Caco-2 (cell line): ENCODE results near the gene STRIT1. TPM values are rescaled to one million over a fixed set of nuclear protein-coding genes. Genes with fewer than 3 reads are reported as not detected.
"Not testable (repeated sequence)": the region's sequence is repeated elsewhere in the genome, so short reads cannot be mapped to it uniquely, and the experiment has no call there.

Experiments
- BruUV-seq: library from RNA; stranded (reverse); fragments of 400-500 nt; replicated peaks from 2 replicates; lab custom pipeline; 2021; lab: Mats Ljungman, UMichigan
- CTCF ChIA-PET: fragments of 300-600 bp; sonication (Branson Sonifier 250); formaldehyde crosslinking; loops from one replicate; lab custom pipeline; 2022; ENCODE audit warnings: antibody characterized with exemption; lab: Charles Lee
- POLR2A ChIA-PET: fragments of 300-600 bp; sonication (Branson Sonifier 250); formaldehyde crosslinking; loops from one replicate; lab custom pipeline; 2022; ENCODE audit warnings: antibody characterized with exemption; lab: Charles Lee
- DNase-seq, 2 experiments: peaks; one replicate each; pipeline versions ENCODE4 v3.0.0 to v3.0.0-alpha.2; 2020 to 2022
- H3K27me3 ChIP-seq: replicated peaks from 2 replicates; pipeline ENCODE4 v1.6.0; 2011; ENCODE audit warnings: low read length; ENCODE audit not compliant: control insufficient read depth, insufficient read depth
- H3K36me3 ChIP-seq: 2 replicates; pipeline ENCODE4 v1.5.1; 2011; ENCODE audit warnings: low read length; ENCODE audit not compliant: control insufficient read depth, insufficient read depth
- H3K4me1 ChIP-seq: fragments of 250-450 bp; sonication (Bioruptor Pico); 2 replicates; pipeline ENCODE4 v1.5.1; 2020; ENCODE audit warnings: mild to moderate bottlenecking
- H3K4me3 ChIP-seq: 2 replicates; pipeline ENCODE4 v1.5.1; 2011; ENCODE audit warnings: low read depth, mild to moderate bottlenecking, control low read depth, low read length
- H3K9me3 ChIP-seq: fragments of 250-450 bp; sonication (Bioruptor Pico); 2 replicates; pipeline ENCODE4 v1.5.1; 2020; ENCODE audit warnings: mild to moderate bottlenecking, moderate library complexity
- H3K27ac Mint-ChIP-seq: one replicate; pipeline ENCODE4 v1.8.0; 2022; ENCODE audit warnings: mixed read lengths; ENCODE audit not compliant: unreplicated experiment
- H3K27me3 Mint-ChIP-seq: one replicate; pipeline ENCODE4 v1.8.0; 2022; ENCODE audit warnings: mixed read lengths; ENCODE audit not compliant: insufficient read depth, unreplicated experiment
- H3K36me3 Mint-ChIP-seq: one replicate; pipeline ENCODE4 v1.8.0; 2022; ENCODE audit warnings: mild to moderate bottlenecking, mixed read lengths; ENCODE audit not compliant: insufficient read depth, unreplicated experiment
- H3K4me1 Mint-ChIP-seq: one replicate; pipeline ENCODE4 v1.8.0; 2022; ENCODE audit warnings: low read depth, mixed read lengths; ENCODE audit not compliant: unreplicated experiment
- H3K4me3 Mint-ChIP-seq: one replicate; pipeline ENCODE4 v1.8.0; 2022; ENCODE audit warnings: mild to moderate bottlenecking, moderate library complexity, mixed read lengths; ENCODE audit not compliant: unreplicated experiment
- H3K9me3 Mint-ChIP-seq: one replicate; pipeline ENCODE4 v1.8.0; 2022; ENCODE audit warnings: mixed read lengths; ENCODE audit not compliant: unreplicated experiment
- intact Hi-C: fragments of 100-400 bp; cut with micrococcal nuclease; formaldehyde crosslinking; loops from one replicate; pipeline ENCODE4 v1.10.0; 2022; ENCODE audit not compliant: unreplicated experiment
- total RNA-seq: library from RNA; stranded (reverse); gene quantifications from 2 replicates; pipeline ENCODE4 v1.2.3, GENCODE V29; 2022
- TF ChIP-seq, protein P1 (sequence below), 2 experiments: fragments of 200-600 bp in 1 of 2; IDR thresholded peaks; 1 replicate in 1 of 2; 2 replicates in 1 of 2; pipeline versions ENCODE4 v1.5.1 to v1.8.0; 2011 to 2022; ENCODE audit warnings: antibody characterized with exemption in 1 of 2, control low read depth in 1 of 2, inconsistent platforms in 1 of 2, low read depth in 1 of 2, low read length in 1 of 2, mild to moderate bottlenecking in 1 of 2, moderate library complexity in 1 of 2; ENCODE audit not compliant: insufficient read depth in 1 of 2, severe bottlenecking in 1 of 2, unreplicated experiment in 1 of 2

Gene STRIT1
- total RNA-seq, 1 experiment from 2014 or later: not detected

DNA sequence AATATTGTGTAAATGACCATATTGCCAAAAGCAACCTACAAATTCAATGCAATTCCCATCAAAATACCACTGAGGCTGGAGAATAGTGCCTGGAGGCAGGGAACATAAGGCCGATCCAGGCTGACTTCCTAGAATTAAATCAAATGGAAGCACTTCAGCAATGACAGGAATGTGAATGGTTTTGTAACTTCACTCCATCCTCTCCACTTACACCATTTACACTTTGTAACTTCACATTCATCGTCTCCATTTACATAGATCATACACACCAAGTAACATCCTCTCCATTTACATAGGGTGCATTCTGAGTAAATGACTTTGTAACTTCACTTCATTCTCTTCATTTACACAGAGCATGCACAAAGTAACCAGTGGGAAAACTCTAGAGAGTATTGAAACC lies 11.6 kb downstream of the STRIT1 start:
- POLR2A ChIA-PET: no interaction called here
- no peak overlapping the region for H3K4me3 ChIP-seq
- Mint-ChIP-seq H3K27ac (no peak overlapping the region), H3K4me3 (no peak overlapping the region), H3K27me3 (peaks cover 8% of the 10 kb centered on the region), H3K9me3 (peaks cover 13% of the 10 kb centered on the region), H3K36me3 (no peaks in the 10 kb centered on the region), H3K4me1 (no peaks in the 10 kb centered on the region)
- H3K27me3 ChIP-seq: no peaks in the 10 kb centered on the region
- CTCF ChIA-PET: no interaction called here
- TF ChIP-seq, protein P1, sequence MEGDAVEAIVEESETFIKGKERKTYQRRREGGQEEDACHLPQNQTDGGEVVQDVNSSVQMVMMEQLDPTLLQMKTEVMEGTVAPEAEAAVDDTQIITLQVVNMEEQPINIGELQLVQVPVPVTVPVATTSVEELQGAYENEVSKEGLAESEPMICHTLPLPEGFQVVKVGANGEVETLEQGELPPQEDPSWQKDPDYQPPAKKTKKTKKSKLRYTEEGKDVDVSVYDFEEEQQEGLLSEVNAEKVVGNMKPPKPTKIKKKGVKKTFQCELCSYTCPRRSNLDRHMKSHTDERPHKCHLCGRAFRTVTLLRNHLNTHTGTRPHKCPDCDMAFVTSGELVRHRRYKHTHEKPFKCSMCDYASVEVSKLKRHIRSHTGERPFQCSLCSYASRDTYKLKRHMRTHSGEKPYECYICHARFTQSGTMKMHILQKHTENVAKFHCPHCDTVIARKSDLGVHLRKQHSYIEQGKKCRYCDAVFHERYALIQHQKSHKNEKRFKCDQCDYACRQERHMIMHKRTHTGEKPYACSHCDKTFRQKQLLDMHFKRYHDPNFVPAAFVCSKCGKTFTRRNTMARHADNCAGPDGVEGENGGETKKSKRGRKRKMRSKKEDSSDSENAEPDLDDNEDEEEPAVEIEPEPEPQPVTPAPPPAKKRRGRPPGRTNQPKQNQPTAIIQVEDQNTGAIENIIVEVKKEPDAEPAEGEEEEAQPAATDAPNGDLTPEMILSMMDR (IDR thresholded peaks at IDR 0.05; ENCODE audit: insufficient read depth in 1 of 2, low read depth in 1 of 2, low read length in 1 of 2, severe bottlenecking in 1 of 2, unreplicated experiment in 1 of 2): no peak
- H3K36me3 ChIP-seq: no peaks in the 10 kb centered on the region
- DNase-seq: no peak
- H3K4me1 ChIP-seq: no peaks in the 10 kb centered on the region; the same call in 1 of the 2 replicates
- intact Hi-C loops: no loop called here
- no TSS peak for BruUV-seq
- H3K9me3 ChIP-seq: no peaks in the 10 kb centered on the region

DNA sequence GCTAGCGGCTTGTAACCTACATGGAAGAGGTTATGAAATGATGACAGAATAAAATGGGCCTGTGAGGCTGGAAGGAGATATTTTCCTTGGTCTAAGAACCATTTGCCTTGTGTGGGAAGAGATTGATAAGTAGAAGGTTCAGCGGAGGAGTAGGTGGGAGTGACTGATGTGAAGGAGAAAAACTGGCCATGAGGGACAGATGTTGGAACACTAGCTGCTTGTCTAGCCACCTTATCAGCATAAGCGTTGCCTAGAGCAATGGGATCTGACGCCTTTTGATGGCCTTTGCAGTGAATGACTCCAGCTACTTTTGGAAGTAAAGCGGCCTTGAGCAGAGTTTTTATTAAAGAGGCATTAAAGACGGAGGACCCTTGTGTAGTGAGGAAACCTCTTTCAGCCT lies 17.4 kb downstream of the STRIT1 start:
- H3K4me1 Mint-ChIP-seq, H3K27me3 Mint-ChIP-seq, intact Hi-C loops, H3K27me3 ChIP-seq, H3K27ac Mint-ChIP-seq, H3K36me3 ChIP-seq, H3K36me3 Mint-ChIP-seq, H3K4me3 ChIP-seq, H3K4me1 ChIP-seq, CTCF ChIA-PET, POLR2A ChIA-PET, BruUV-seq, H3K4me3 Mint-ChIP-seq, H3K9me3 ChIP-seq, DNase-seq: not testable (repeated sequence)
- H3K9me3 Mint-ChIP-seq: peaks cover 13% of the 10 kb centered on the region

DNA sequence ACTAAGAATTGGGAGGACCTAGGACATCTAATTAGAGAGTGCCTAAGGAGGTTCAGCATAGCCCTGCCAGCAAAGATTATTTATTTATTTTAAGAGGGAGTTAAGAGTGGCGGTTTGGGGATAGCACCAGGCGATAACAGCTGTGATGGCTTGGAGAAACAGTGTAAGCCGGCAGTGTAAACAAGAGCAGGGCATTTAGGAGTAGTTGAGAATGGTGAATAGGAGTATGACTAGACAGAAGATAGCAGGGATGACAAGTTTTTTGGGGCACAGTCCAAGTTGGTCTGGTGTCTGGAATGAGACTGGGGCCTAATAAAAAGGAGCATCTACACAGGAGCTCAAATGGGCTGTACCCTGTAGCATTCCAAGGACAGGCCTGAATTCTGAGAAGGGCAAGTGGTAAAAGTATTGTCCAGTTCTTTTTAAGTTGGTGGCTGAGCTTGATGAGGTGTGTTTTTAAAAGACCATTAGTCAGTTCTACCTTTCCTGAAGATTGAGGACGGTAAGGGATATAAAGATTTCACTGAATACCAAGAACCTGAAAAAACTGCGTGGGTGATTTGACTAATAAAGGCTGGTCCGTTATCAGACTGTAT lies 18.2 kb downstream of the STRIT1 start:
- intact Hi-C loops, CTCF ChIA-PET, H3K4me3 Mint-ChIP-seq, H3K4me1 ChIP-seq, H3K27me3 Mint-ChIP-seq, H3K27me3 ChIP-seq, H3K36me3 Mint-ChIP-seq, H3K36me3 ChIP-seq, H3K27ac Mint-ChIP-seq, POLR2A ChIA-PET, H3K4me1 Mint-ChIP-seq, H3K9me3 ChIP-seq, BruUV-seq, DNase-seq, H3K4me3 ChIP-seq: not testable (repeated sequence)
- peaks cover 13% of the 10 kb centered on the region for H3K9me3 Mint-ChIP-seq

GRCh38 chr3:155274435-155274834 lies 19.0 kb downstream of the STRIT1 start:
- CTCF ChIA-PET, H3K36me3 ChIP-seq, intact Hi-C loops, H3K27me3 ChIP-seq, H3K4me1 ChIP-seq, H3K4me1 Mint-ChIP-seq, DNase-seq, BruUV-seq, H3K27ac Mint-ChIP-seq, H3K4me3 Mint-ChIP-seq, H3K27me3 Mint-ChIP-seq, H3K9me3 Mint-ChIP-seq, H3K36me3 Mint-ChIP-seq, H3K9me3 ChIP-seq, POLR2A ChIA-PET, H3K4me3 ChIP-seq: not testable (repeated sequence)
